GM12878 (cell line): ENCODE results near the gene PDIA5. TPM values are rescaled to one million over a fixed set of nuclear protein-coding genes. Genes with fewer than 3 reads are reported as not detected.

Experiments used
- ATAC-seq: fragments of 200-7000 bp; cut with Tn5 transposase; 3 replicates; pipeline ENCODE4 v1.9.1; 2020; ENCODE audit warnings: mild to moderate bottlenecking, moderate library complexity
- BruUV-seq: library from RNA; stranded (reverse); fragments of 400-500 nt; replicated peaks from 2 replicates; lab custom pipeline; 2021; lab: Mats Ljungman, UMichigan
- CTCF ChIA-PET: fragments of 300-600 bp; sonication (Branson Sonifier 250); formaldehyde crosslinking; extraction: SDS; loops from one replicate; lab custom pipeline; 2021; ENCODE audit warnings: inconsistent platforms; lab: Yijun Ruan, JAX
- POLR2A ChIA-PET: fragments of 350-600 bp; formaldehyde crosslinking; extraction: SDS; loops from one replicate; lab custom pipeline; 2021; ENCODE audit warnings: inconsistent platforms; lab: Charles Lee
- RAD21 ChIA-PET: fragments of 300-600 bp; sonication (Branson Sonifier 250); formaldehyde crosslinking; loops from one replicate; lab custom pipeline; 2023; ENCODE audit warnings: antibody characterized with exemption; ENCODE audit not compliant: unreplicated experiment; lab: Charles Lee
- SMC1A ChIA-PET: fragments of 300-600 bp; sonication (Branson Sonifier 250); formaldehyde crosslinking; loops from one replicate; lab custom pipeline; 2023; ENCODE audit not compliant: unreplicated experiment, uncharacterized antibody; lab: Charles Lee
- DNase-seq: peaks from one replicate; pipeline ENCODE4 v3.0.0-alpha.2; 2011; ENCODE audit warnings: low read depth, low spot score
- FAIRE-seq: peaks from 3 replicates; lab custom pipeline; 2011; peaks lifted over from hg19 to GRCh38; lab: Jason Lieb, UNC
- H2AFZ ChIP-seq: 2 replicates; pipeline ENCODE4 v1.6.0; 2011; ENCODE audit warnings: low read depth, low read length, control low read depth; ENCODE audit not compliant: control insufficient read depth
- H3K27ac ChIP-seq: 2 replicates; pipeline ENCODE4 v1.5.1; 2011; ENCODE audit warnings: control low read depth; ENCODE audit not compliant: control insufficient read depth, insufficient read depth
- H3K27me3 ChIP-seq, 2 experiments: replicated peaks in 1 of 2; 2 replicates each; pipeline versions ENCODE4 v1.6.0 to v1.6.1; 2011; ENCODE audit warnings: low read length in 1 of 2; ENCODE audit not compliant: control insufficient read depth in 2 of 2, insufficient read depth in 2 of 2
- H3K36me3 ChIP-seq, 2 experiments: 2 replicates each; pipeline ENCODE4 v1.5.1; 2011; ENCODE audit warnings: low read length in 1 of 2; ENCODE audit not compliant: control insufficient read depth in 2 of 2, insufficient read depth in 2 of 2
- H3K4me1 ChIP-seq: 2 replicates; pipeline ENCODE4 v1.6.1; 2011; ENCODE audit warnings: mild to moderate bottlenecking, low read length, moderate library complexity, mixed read lengths; ENCODE audit not compliant: control insufficient read depth, insufficient read depth
- H3K4me2 ChIP-seq: 2 replicates; pipeline ENCODE4 v1.6.0; 2011; ENCODE audit warnings: control low read depth; ENCODE audit not compliant: control insufficient read depth, insufficient read depth
- H3K4me3 ChIP-seq: fragments of 200-600 bp; sonication (generic); 2 replicates; pipeline ENCODE4 v1.5.1; 2016
- H3K79me2 ChIP-seq: 2 replicates; pipeline ENCODE4 v1.6.0; 2011; ENCODE audit warnings: low read length; ENCODE audit not compliant: control insufficient read depth, insufficient read depth
- H3K9ac ChIP-seq: 2 replicates; pipeline ENCODE4 v1.8.0; 2011; ENCODE audit warnings: low read length, control low read depth, mixed read lengths; ENCODE audit not compliant: control insufficient read depth, insufficient read depth
- H3K9me3 ChIP-seq: replicated peaks from 3 replicates; pipeline ENCODE4 v1.5.1; 2011; ENCODE audit warnings: mild to moderate bottlenecking, low read length; ENCODE audit not compliant: control insufficient read depth, insufficient read depth
- H4K20me1 ChIP-seq: 2 replicates; pipeline ENCODE4 v1.6.0; 2011; ENCODE audit not compliant: control insufficient read depth, insufficient read depth
- BACH1 ChIP-seq: fragments of 450-650 bp; IDR thresholded peaks from 2 replicates; pipeline ENCODE4 v1.6.1; 2017; ENCODE audit warnings: mild to moderate bottlenecking, borderline replicate concordance
- CREB1 ChIP-seq: IDR thresholded peaks from 2 replicates; pipeline ENCODE4 v1.6.1; 2012; ENCODE audit warnings: low read depth, mild to moderate bottlenecking, inconsistent platforms
- E4F1 ChIP-seq: fragments of 450-650 bp; IDR thresholded peaks from 2 replicates; pipeline ENCODE4 v1.6.1; 2018; ENCODE audit warnings: borderline replicate concordance, mild to moderate bottlenecking; ENCODE audit not compliant: partially characterized antibody
- HDAC2 ChIP-seq: fragments of 200-600 bp; sonication (generic); IDR thresholded peaks from 2 replicates; pipeline ENCODE4 v1.6.1; 2017
- JUND ChIP-seq: IDR thresholded peaks from 2 replicates; pipeline ENCODE4 v1.6.1; 2012; ENCODE audit warnings: low read depth, mild to moderate bottlenecking, low read length, improper control_type of control experiment, moderate library complexity
- LARP7 ChIP-seq: fragments of 450-650 bp; IDR thresholded peaks from 2 replicates; pipeline ENCODE4 v1.6.1; 2017; ENCODE audit warnings: mild to moderate bottlenecking
- MEF2A ChIP-seq: IDR thresholded peaks from 2 replicates; pipeline ENCODE4 v1.6.1; 2011; ENCODE audit warnings: low read depth, mild to moderate bottlenecking, low read length, moderate library complexity; ENCODE audit not compliant: insufficient read depth
- NFXL1 ChIP-seq: fragments of 450-650 bp; IDR thresholded peaks from 2 replicates; pipeline ENCODE4 v1.6.1; 2017; ENCODE audit warnings: antibody characterized with exemption, mild to moderate bottlenecking, borderline replicate concordance
- NR2C1 ChIP-seq: fragments of 450-650 bp; IDR thresholded peaks from 2 replicates; pipeline ENCODE4 v1.6.1; 2017; ENCODE audit warnings: antibody characterized with exemption, mild to moderate bottlenecking, moderate library complexity
- PAX8 ChIP-seq: fragments of 450-650 bp; IDR thresholded peaks from 2 replicates; pipeline ENCODE4 v1.6.1; 2017; ENCODE audit warnings: mild to moderate bottlenecking, moderate library complexity
- POLR2AphosphoS5 ChIP-seq: IDR thresholded peaks from 2 replicates; pipeline ENCODE4 v1.6.1; 2011; ENCODE audit warnings: mild to moderate bottlenecking, low read length, inconsistent platforms
- SMC3 ChIP-seq: IDR thresholded peaks from 2 replicates; pipeline ENCODE4 v1.6.1; 2011; ENCODE audit warnings: low read length, improper control_type of control experiment, borderline replicate concordance
- SUZ12 ChIP-seq: fragments of 200-600 bp; sonication (generic); IDR thresholded peaks from one replicate; pipeline ENCODE4 v1.6.1; 2018; ENCODE audit warnings: antibody characterized with exemption, mild to moderate bottlenecking; ENCODE audit not compliant: unreplicated experiment
- TCF12 ChIP-seq: IDR thresholded peaks from 2 replicates; pipeline ENCODE4 v1.6.1; 2011; ENCODE audit warnings: low read depth, mild to moderate bottlenecking, low read length
- ZZZ3 ChIP-seq: IDR thresholded peaks from 2 replicates; pipeline ENCODE4 v1.6.1; 2011; ENCODE audit warnings: low read depth; ENCODE audit not compliant: control insufficient read depth, insufficient read length
- whole genome bisulfite sequencing: methylation state at CpG from one replicate; pipeline ENCODE4 v1.1.6; 2016; ENCODE audit warnings: low lambda C conversion rate; ENCODE audit not compliant: insufficient replicate concordance, insufficient coverage; ENCODE audit errors: missing lambda C conversion rate; 5-methylcytosine and 5-hydroxymethylcytosine counted together
- in situ Hi-C: fragments of 300-500 bp; cut with MboI; formaldehyde crosslinking; loops from 9 replicates; pipeline ENCODE4 v1.14.3; 2018; ENCODE audit warnings: mixed read lengths
- intact Hi-C: fragments of 100-400 bp; cut with micrococcal nuclease; formaldehyde crosslinking; loops from one replicate; pipeline ENCODE4 v1.14.2; 2022; ENCODE audit not compliant: unreplicated experiment
- polyA plus RNA-seq, 11 experiments: library from polyadenylated mRNA; depleted of rRNA in 4 of 11; unstranded in 6 of 11; stranded (reverse) in 5 of 11; fragments of >200 nt; fragmentation: Nextera tagmentation in 4 of 11; fragmentation: Illumina TruSeq in 1 of 11; extraction: Ambion mirVana in 4 of 11; extraction: Trizol in 1 of 11; gene quantifications; 1 replicate in 1 of 11; 2 replicates in 10 of 11; pipeline versions ENCODE4 v1.2.1 to v1.2.3, GENCODE V29; 2011 to 2016; ENCODE audit warnings: inconsistent platforms in 2 of 11, missing spikeins in 2 of 11, low read depth in 1 of 11
- total RNA-seq, 4 experiments: library from RNA; depleted of rRNA in 3 of 4; stranded (reverse); fragments of >200 nt in 3 of 4; fragmentation: Illumina TruSeq in 1 of 4; extraction: Trizol in 1 of 4; gene quantifications; 2 replicates each; pipeline versions ENCODE4 v1.2.1 to v1.2.3, GENCODE V29; 2013 to 2021
- TF ChIP-seq, protein P1 (sequence below): fragments of 450-650 bp; IDR thresholded peaks from 2 replicates; pipeline ENCODE4 v1.6.1; 2017; ENCODE audit warnings: mild to moderate bottlenecking
- TF ChIP-seq, protein P2 (sequence below): IDR thresholded peaks from 2 replicates; pipeline ENCODE4 v1.6.1; 2011; ENCODE audit warnings: low read depth, mild to moderate bottlenecking, low read length, moderate library complexity, borderline replicate concordance; ENCODE audit errors: extremely low read depth
- TF ChIP-seq, protein P3 (sequence below): IDR thresholded peaks from 2 replicates; pipeline ENCODE4 v1.6.1; 2012; ENCODE audit warnings: low read depth, low read length, improper control_type of control experiment

Gene PDIA5
- total and polyA plus RNA-seq, 10 of the 15 experiments (the other 5 are each of a cell fraction or from before 2014, with no cell fraction given), result 4.1 to 24.8 (median 19.2) TPM

DNA sequence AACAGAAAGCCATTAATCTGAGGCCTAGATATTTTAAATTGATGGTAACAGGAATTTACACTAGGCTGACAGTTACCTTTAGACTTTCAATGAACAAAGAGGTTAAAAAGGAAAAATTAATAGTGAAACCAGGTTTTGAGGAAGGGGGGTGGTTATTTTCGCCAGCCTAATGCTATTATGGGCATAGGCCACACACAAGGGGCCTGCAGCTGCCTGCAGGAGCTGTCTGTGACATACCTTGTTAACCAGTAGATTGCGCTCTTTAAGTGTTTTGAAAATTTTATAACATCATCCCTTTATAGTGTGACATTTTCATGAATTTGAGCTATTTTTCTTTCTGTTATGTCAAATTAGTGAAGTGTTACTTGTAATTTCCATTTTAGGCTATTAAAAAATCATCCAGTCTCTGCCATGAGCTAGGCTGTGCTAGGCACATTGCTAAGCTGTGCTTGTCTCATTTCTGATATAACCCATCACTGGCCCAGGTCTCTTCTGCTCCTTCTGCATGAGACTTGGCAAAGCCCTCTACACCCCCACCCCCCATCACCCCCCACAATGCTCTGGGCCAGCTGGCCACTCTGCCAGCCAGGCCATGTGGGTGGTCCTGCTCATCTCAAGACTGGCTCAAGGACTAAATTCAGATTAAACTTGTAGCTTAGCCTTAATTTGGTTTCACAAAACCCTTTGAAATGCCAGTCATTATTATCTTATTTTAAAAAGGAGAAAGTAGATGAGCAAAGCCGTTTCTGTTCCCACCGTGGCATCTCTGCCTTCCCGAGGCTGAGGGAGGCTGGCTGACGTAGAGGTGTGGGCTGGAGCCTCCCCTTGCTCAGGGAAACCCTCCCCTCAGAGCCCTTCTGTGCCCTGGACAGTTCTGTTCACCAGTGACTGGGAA, 86.5 kb downstream of the PDIA5 start:
- H3K27ac ChIP-seq, result peak overlapping the region; percentile 22; the same call in 1 of the 2 replicates
- 58% methylated on average over 6 of the region's 6 CpGs for WGBS
- TF ChIP-seq E4F1, result no peak
- TF ChIP-seq, protein P1, sequence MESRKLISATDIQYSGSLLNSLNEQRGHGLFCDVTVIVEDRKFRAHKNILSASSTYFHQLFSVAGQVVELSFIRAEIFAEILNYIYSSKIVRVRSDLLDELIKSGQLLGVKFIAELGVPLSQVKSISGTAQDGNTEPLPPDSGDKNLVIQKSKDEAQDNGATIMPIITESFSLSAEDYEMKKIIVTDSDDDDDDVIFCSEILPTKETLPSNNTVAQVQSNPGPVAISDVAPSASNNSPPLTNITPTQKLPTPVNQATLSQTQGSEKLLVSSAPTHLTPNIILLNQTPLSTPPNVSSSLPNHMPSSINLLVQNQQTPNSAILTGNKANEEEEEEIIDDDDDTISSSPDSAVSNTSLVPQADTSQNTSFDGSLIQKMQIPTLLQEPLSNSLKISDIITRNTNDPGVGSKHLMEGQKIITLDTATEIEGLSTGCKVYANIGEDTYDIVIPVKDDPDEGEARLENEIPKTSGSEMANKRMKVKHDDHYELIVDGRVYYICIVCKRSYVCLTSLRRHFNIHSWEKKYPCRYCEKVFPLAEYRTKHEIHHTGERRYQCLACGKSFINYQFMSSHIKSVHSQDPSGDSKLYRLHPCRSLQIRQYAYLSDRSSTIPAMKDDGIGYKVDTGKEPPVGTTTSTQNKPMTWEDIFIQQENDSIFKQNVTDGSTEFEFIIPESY, result no peak
- no peak for TF ChIP-seq SUZ12
- TF ChIP-seq MEF2A, result 0 out of 2 replicates have a peak, but pooled peaks have one; percentile 32
- 0 out of 2 replicates have a peak, but pooled peaks have one; percentile 54 for TF ChIP-seq TCF12
- no peak for TF ChIP-seq SMC3
- no peak for TF ChIP-seq LARP7
- no peak for TF ChIP-seq NFXL1
- no peak for TF ChIP-seq PAX8
- TF ChIP-seq JUND, result no peak
- TF ChIP-seq POLR2AphosphoS5, result no peak
- TF ChIP-seq BACH1, result no peak
- TF ChIP-seq, protein P2, sequence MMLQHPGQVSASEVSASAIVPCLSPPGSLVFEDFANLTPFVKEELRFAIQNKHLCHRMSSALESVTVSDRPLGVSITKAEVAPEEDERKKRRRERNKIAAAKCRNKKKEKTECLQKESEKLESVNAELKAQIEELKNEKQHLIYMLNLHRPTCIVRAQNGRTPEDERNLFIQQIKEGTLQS, result no peak
- TF ChIP-seq, protein P3, sequence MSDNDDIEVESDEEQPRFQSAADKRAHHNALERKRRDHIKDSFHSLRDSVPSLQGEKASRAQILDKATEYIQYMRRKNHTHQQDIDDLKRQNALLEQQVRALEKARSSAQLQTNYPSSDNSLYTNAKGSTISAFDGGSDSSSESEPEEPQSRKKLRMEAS, result no peak
- no peak for TF ChIP-seq ZZZ3
- TF ChIP-seq HDAC2, result no peak
- peak; percentile 47; the same call in 1 of the 2 replicates for TF ChIP-seq CREB1
- no peak for TF ChIP-seq NR2C1

More for the DNA sequence above, 86.5 kb downstream of the PDIA5 start:
- ChIA-PET RAD21 (interaction anchor here (1.0 to 1.4 kb wide), 3 partner anchors 16 to 127 kb away, joined by 3 to 4 read pairs (median 3); partner anchors contain the start of gene SEC22A), CTCF (interaction anchor here (1.1 to 1.2 kb wide), 2 partner anchors 74 to 102 kb away, joined by 4 to 5 read pairs; no protein-coding TSS in a partner anchor), SMC1A (interaction anchor here (0.6 to 0.7 kb wide), 2 partner anchors 15 to 54 kb away, joined by 3 read pairs; no protein-coding TSS in a partner anchor), POLR2A (interaction anchor here (0.7 kb wide), 1 partner anchor 45 kb away, joined by 4 read pairs; no protein-coding TSS in a partner anchor)
- no peak overlapping the region for H3K9ac ChIP-seq
- H3K79me2 ChIP-seq, result no peaks in the 10 kb centered on the region
- H4K20me1 ChIP-seq, result no peaks in the 10 kb centered on the region
- ATAC-seq (peak; percentile 72), DNase-seq (no peak), FAIRE-seq (no peak)
- no peaks in the 10 kb centered on the region for H3K27me3 ChIP-seq
- no peaks in the 10 kb centered on the region for H3K9me3 ChIP-seq
- intact Hi-C loops, result no loop called here
- no TSS peak for BruUV-seq
- H3K4me2 ChIP-seq, result no peak overlapping the region
- H3K4me3 ChIP-seq, result no peak overlapping the region
- peaks cover 5 to 8% of the 10 kb centered on the region in 2 experiments; a peak in 3 of 4 replicates for H3K36me3 ChIP-seq
- peaks cover 9% of the 10 kb centered on the region for H3K4me1 ChIP-seq
- H2AFZ ChIP-seq, result peak overlapping the region; percentile 11; the same call in 1 of the 2 replicates
- in situ Hi-C loops, result no loop called here
